Activated CD8-positive, alpha-beta memory T cell treated with anti-CD3 and anti-CD28 coated beads for 1 hour (primary cell): ENCODE results near the gene ARRDC5.
"Not testable (repeated sequence)": the region's sequence is repeated elsewhere in the genome, so short reads cannot be mapped to it uniquely, and the experiment has no call there.

ENCODE experiments used
- DNase-seq, 2 donors: peaks; one replicate each; pipeline ENCODE4 v3.0.0-alpha.2; 2020; ENCODE audit warnings: low read depth in 1 of 2; ENCODE audit errors: extremely low read depth in 1 of 2

ARRDC5 gene

DNA sequence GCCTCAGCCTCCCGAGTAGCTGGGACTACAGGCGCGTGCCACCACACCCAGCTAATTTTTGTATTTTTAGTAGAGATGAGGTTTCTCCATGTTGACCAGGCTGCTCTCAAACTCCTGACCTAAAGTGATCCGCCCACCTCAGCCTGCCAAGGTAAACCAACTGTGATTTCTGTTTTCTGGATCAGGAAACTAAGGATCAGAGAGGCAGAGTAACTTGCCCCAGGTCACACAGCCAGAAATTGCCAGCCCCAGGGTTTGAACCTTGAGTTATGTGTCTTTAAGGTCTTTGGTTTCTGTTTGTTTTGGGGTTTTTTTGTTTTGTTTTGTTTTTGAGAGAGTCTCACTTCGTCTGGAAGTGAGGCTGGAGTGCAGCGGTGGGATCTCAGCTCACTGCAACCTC is 31.0 kb downstream of the ARRDC5 start:
- DNase-seq: no peak

DNA sequence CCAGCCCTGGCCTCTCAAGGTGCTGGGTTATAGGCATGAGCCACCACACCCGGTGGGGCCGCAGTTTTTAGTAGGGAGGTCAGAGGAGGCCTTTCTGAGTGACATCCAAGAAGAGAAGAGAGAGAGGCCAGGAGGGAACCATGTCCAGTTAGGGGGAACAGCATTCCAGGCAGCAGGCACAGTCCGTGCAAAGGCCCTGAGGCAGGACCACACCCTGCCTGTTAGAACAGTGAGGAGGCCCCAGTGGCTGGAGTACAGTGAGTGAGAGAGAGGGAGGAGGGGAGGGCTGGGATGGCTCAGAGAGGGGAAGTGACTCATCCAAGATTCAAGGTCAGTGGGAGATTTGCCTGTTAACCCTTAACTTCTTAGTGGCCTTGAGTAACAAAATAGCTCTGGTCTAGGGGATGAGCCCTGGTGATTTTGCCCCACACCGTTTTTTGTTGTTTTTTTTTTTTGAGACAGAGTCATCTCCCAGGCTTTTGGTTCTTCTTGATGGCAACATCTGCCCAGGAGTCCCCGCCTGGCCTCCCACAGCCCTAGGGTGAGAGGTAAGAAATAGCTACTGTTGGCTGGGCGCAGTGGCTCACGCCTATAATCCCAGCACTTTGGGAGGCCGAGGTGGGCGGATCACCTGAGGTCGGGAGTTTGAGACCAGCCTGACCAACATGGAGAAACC is 32.5 kb downstream of the ARRDC5 start:
- DNase-seq: no peak

DNA sequence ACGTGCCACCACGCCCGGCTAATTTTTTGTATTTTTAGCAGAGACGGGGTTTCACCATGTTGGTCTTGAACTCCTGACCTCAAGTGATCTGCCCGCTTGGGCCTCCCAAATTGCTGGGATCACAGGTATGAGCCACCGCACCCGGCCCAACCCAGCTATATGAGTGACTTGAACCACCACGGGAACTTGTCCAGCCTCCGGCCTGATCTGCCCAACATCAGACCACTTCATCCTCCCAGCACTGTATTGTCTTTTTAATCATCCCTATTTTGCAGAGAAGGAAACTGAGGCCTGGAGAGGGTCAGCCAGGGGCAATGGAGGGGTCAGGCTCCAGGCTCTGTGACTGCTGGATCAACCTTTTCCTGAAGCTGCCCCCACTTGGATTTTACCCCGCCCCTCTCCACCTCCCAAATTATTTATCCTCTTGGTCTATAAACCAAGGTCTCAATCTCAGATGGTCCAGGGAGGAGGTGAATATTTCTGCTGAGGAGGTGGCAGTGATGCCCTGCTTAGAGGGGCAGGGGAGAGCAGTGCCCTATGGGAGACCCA is 34.3 kb downstream of the ARRDC5 start:
- DNase-seq: no peak

- peak; percentile 69 to 83 for DNase-seq
These were observed 35.0 kb downstream of the ARRDC5 start, which contains the start of gene PLIN3 for GRCh38 chr19:4867534-4868285. Gene PLIN3, minus strand, starts transcription at chr19:4867667. Its CDS starts 6,273 bp downstream, at chr19:4861394.

- DNase-seq: peak in 1 of 2 donors; percentile 21
These were observed 35.9 kb downstream of the ARRDC5 start for GRCh38 chr19:4866595-4867424.

DNA sequence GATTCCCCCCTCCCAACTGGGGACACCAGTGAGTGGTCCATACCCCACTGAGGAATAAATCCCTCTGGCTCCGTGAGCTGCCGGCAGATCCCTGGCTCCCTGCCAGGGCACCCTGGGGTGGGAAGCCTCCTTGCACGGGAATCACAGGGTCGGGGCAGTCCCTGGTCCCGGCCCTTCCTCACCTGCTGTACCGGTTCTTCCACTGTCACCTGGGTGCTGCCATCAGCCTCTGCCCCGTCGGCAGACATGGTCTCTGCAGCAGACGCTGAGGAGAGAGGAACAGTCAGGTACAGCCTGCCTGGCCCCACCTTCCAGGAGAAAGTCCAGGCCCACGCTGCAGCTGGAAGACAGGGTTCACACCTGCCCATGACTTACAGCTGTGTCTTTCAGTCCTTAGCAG is 41.5 kb downstream of the ARRDC5 start:
- DNase-seq: no peak

GRCh38 chr19:4859697-4860096 is 43.0 kb downstream of the ARRDC5 start:
- no peak for DNase-seq

DNA sequence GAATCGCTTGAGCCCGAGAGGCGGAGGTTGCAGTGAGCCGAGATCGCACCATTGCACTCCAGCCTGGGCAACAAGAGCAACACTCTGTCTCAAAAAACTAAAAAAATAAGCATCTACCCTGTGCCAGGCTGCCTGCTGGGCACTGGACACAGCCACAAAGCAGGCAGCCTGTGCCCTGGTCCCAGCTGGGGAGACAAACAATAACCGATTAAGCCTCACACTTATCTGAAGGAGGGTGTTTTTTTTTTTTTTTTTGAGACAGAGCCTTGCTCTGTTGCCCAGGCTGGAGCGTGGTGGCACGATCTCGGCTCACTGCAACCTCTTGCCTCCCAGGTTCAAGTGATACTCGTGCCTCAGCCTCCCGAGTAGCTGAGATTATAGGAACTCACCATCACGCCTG is 46.2 kb downstream of the ARRDC5 start:
- DNase-seq: not testable (repeated sequence)

- DNase-seq: not testable (repeated sequence)
These were observed 49.2 kb downstream of the ARRDC5 start for GRCh38 chr19:4853506-4853905.

DNA sequence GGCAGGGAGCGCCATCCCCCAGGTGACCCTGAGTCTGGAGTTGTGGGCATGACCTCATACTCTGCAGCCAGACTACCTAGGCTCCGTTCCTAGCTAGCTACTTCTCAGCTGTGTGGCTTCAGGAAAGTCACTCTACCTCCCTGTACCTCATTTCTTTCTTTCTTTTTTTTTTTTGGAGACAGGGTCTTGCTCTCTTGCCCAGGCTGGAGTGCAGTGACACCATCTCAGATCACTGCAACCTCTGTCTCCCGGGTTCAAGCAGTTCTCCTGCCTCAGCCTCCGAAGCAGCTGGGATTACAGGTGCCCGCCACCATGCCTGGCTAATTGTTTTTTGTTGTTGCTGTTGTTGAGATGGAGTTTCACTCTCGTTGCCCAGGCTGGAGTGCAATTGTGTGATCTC is 50.2 kb downstream of the ARRDC5 start:
- no peak for DNase-seq

DNA sequence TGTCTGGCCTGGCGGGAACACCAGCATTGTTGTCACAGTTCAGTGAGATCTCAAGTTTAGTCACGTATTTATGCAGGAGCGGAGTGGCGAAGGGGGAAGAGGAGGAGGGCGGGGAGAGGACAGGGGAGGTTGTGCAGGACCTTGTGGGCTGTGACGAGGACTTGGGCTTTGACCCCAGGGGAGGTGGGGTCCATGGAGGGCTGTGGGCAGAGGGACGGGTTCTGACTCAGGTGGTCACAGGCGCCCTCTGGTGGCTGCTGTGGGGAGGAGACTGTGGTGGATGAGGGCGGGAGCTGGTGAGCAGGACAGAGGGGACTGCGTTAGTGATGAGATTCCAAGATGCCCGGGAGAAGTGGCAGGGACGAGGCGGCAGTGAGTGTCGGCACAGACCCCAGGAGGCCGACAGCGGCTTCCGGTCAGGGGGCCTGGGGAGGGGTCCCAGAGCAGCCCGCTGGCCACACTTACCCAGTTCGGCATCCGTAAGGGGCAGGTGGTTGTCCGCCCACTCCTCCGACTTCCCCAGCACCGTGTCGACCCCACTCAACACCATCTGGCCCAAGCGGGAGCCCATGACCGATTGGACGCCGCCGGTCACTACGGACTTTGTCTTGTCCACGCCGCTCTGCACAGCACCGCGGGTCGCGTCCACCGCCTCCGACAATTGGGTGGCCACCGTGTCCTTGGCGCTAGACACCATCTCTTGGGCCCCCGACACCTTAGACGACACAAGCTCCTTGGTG is 51.0 kb downstream of the ARRDC5 start:
- DNase-seq: peak; percentile 47 to 61

GRCh38 chr19:4849019-4849418 is 53.7 kb downstream of the ARRDC5 start:
- DNase-seq: no peak

GRCh38 chr19:4847190-4847973 is 55.3 kb downstream of the ARRDC5 start:
- DNase-seq: no peak

GRCh38 chr19:4845975-4846374 is 56.7 kb downstream of the ARRDC5 start:
- not testable (repeated sequence) for DNase-seq

- DNase-seq: no peak
These were observed 58.1 kb downstream of the ARRDC5 start for GRCh38 chr19:4844348-4845179.

- DNase-seq: no peak
These were observed 59.1 kb downstream of the ARRDC5 start for GRCh38 chr19:4843647-4843965.
